ENCODE measurements around the gene RAB33B.

RAB33B gene

GRCh38 chr4:139508581-139509237, 54.8 kb downstream of the RAB33B start:
- no peak for DNase-seq (ENCODE audit: low read depth)

GRCh38 chr4:139509727-139510410, 55.9 kb downstream of the RAB33B start:
- peak; percentile 26 for DNase-seq (ENCODE audit: low read depth)

- DNase-seq (ENCODE audit: low read depth), result no peak
These were observed 57.4 kb downstream of the RAB33B start for GRCh38 chr4:139511320-139511719.

GRCh38 chr4:139514382-139515059, 60.6 kb downstream of the RAB33B start:
- no peak for DNase-seq (ENCODE audit: low read depth)

GRCh38 chr4:139515531-139515958, 61.6 kb downstream of the RAB33B start:
- DNase-seq (ENCODE audit: low read depth), result no peak

GRCh38 chr4:139521754-139522401, 68.0 kb downstream of the RAB33B start:
- no peak for DNase-seq (ENCODE audit: low read depth)

GRCh38 chr4:139522457-139522856, 68.5 kb downstream of the RAB33B start:
- no peak for DNase-seq (ENCODE audit: low read depth)

- DNase-seq (ENCODE audit: low read depth), result peak; percentile 21
These were observed 69.2 kb downstream of the RAB33B start for GRCh38 chr4:139523076-139523475.

GRCh38 chr4:139524062-139524631, 70.2 kb downstream of the RAB33B start:
- DNase-seq (ENCODE audit: low read depth), result no peak

GRCh38 chr4:139525414-139525813, 71.5 kb downstream of the RAB33B start:
- no peak for DNase-seq (ENCODE audit: low read depth)

Measured in amniotic epithelial cell (primary cell).